Thyroid gland (tissue), 4 donors: ENCODE measurements around the gene LARGE1. TPM values are rescaled to one million over a fixed set of nuclear protein-coding genes. Genes with fewer than 3 reads are reported as not detected.
A peak's percentile ranks its signal among the peaks of the same experiment; 100 is the strongest.

Experiments used
- DNase-seq, 2 donors: peaks; one replicate each; pipeline ENCODE4 v3.0.0-alpha.2; 2019
- H3K27ac ChIP-seq, 3 donors: fragments of 200-600 bp; sonication (generic); 1 replicate in 2 of 3; 2 replicates in 1 of 3; pipeline ENCODE4 v1.5.1; 2016 to 2019; ENCODE audit warnings: mild to moderate bottlenecking in 1 of 3, moderate library complexity in 1 of 3
- H3K27me3 ChIP-seq: fragments of 200-600 bp; sonication (generic); one replicate; pipeline ENCODE4 v1.5.1; 2019
- H3K36me3 ChIP-seq, 2 donors: fragments of 200-600 bp; sonication (generic); one replicate each; pipeline ENCODE4 v1.5.1; 2016 to 2019
- H3K4me1 ChIP-seq, 2 donors: fragments of 200-600 bp; sonication (generic); one replicate each; pipeline ENCODE4 v1.5.1; 2017 to 2019
- H3K4me3 ChIP-seq, 3 donors: fragments of 200-600 bp; sonication (generic); replicated peaks in 1 of 3; 1 replicate in 2 of 3; 2 replicates in 1 of 3; pipeline ENCODE4 v1.5.1; 2016; ENCODE audit warnings: mild to moderate bottlenecking in 1 of 3
- H3K9me3 ChIP-seq: fragments of 200-600 bp; sonication (generic); one replicate; pipeline ENCODE4 v1.5.1; 2017
- POLR2A ChIP-seq, 2 donors: fragments of 450-650 bp; IDR thresholded peaks; one replicate each; pipeline ENCODE4 v1.6.1; 2017; ENCODE audit warnings: antibody characterized with exemption in 2 of 2, mild to moderate bottlenecking in 2 of 2, moderate library complexity in 1 of 2
- WGBS, 2 donors: methylation state at CpG; one replicate each; pipeline ENCODE4 v1.1.5; 2017; 5-methylcytosine and 5-hydroxymethylcytosine counted together
- intact Hi-C: fragments of 100-400 bp; cut with DNase I; formaldehyde crosslinking; loops from one replicate; pipeline ENCODE4 v1.15.1; 2023
- total RNA-seq, 4 donors: library from RNA; depleted of rRNA; stranded (reverse); fragments of >200 nt; gene quantifications; one replicate each; pipeline ENCODE4 v1.2.3, GENCODE V29; 2016
- TF ChIP-seq, protein P1 (sequence below), 6 experiments: fragments of 200-600 bp in 3 of 6; fragments of 450-650 bp in 3 of 6; sonication (generic) in 3 of 6; IDR thresholded peaks; one replicate each; pipeline ENCODE4 v1.5.1; 2016 to 2019; ENCODE audit warnings: antibody characterized with exemption in 6 of 6, mild to moderate bottlenecking in 2 of 6, inconsistent platforms in 1 of 6, moderate library complexity in 1 of 6

The LARGE1 gene
- total RNA-seq, 4 donors from 2014 or later = 13.6 to 16.3 (median 15.1) TPM

DNA sequence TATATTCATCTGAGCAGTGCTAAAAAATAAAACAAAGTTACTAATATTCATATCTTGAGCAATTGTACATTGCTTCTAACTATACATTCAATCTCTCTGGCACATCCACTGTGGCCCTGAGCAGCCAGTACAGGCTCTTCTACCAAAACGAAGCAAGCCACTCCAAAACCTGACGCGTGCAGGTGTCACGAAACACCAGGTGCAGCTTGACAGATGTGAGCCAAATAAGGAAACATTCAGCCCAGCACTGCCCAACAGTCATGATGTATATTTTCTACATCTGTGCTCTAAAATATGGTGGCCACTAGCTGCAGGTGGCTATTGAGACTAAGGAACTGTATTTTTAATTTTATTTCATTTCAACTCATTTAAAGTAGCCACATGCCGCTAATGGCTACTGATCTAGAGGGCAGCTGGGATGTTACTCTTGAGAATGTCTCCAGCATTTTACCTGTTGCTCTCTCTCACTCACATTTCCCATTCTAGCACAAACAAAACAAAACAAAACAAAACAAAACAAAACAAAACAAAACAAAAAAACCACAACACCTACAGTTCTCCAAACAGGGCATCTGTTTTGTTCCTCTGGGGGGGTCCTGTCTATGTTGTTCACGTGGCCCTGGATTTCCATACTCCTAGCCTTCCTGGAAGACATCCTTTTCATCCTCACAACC lies 77.7 kb downstream of the LARGE1 start:
- H3K27ac ChIP-seq = no peak overlapping the region
- H3K9me3 ChIP-seq = no peaks in the 10 kb centered on the region
- intact Hi-C loops = no loop called here
- no peaks in the 10 kb centered on the region for H3K27me3 ChIP-seq
- H3K4me3 ChIP-seq = no peak overlapping the region
- H3K36me3 ChIP-seq = no peaks in the 10 kb centered on the region
- 90% methylated on average over 6 of the region's 6 CpGs for WGBS, 2 donors
- peaks cover 0 to 5% of the 10 kb centered on the region in 2 donors for H3K4me1 ChIP-seq
- TF ChIP-seq POLR2A (IDR thresholded peaks at IDR 0.05) = no peak
- TF ChIP-seq, protein P1, sequence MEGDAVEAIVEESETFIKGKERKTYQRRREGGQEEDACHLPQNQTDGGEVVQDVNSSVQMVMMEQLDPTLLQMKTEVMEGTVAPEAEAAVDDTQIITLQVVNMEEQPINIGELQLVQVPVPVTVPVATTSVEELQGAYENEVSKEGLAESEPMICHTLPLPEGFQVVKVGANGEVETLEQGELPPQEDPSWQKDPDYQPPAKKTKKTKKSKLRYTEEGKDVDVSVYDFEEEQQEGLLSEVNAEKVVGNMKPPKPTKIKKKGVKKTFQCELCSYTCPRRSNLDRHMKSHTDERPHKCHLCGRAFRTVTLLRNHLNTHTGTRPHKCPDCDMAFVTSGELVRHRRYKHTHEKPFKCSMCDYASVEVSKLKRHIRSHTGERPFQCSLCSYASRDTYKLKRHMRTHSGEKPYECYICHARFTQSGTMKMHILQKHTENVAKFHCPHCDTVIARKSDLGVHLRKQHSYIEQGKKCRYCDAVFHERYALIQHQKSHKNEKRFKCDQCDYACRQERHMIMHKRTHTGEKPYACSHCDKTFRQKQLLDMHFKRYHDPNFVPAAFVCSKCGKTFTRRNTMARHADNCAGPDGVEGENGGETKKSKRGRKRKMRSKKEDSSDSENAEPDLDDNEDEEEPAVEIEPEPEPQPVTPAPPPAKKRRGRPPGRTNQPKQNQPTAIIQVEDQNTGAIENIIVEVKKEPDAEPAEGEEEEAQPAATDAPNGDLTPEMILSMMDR (IDR thresholded peaks at IDR 0.05) = no peak
- no peak for DNase-seq

DNA sequence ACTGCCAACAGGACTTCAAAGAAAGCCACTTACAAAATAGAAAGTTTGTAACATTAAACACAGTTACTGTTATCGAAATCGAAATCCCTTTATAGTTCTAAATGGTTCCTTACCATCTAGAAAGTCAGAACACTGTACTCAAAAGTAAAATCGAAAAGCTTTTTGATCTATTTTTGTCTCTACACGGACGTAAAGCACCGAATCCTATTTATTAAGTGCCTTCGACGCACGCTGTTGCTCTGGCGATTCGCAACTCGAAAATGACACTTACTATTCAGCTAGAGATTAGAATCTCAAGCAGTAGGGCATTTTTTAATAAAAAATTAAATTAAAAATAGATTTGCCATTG lies 78.3 kb downstream of the LARGE1 start:
- Histone ChIP-seq H3K27me3 (no peaks in the 10 kb centered on the region), H3K27ac (no peak overlapping the region), H3K4me1 (peaks cover 0 to 5% of the 10 kb centered on the region in 2 donors), H3K9me3 (no peaks in the 10 kb centered on the region), H3K4me3 (no peak overlapping the region), H3K36me3 (no peaks in the 10 kb centered on the region)
- no peak for DNase-seq
- intact Hi-C loops = no loop called here
- 93 to 95% methylated on average over 12 of the region's 12 CpGs for WGBS, 2 donors
- no peak for TF ChIP-seq POLR2A (IDR thresholded peaks at IDR 0.05)
- TF ChIP-seq, protein P1 (IDR thresholded peaks at IDR 0.05) = no peak

DNA sequence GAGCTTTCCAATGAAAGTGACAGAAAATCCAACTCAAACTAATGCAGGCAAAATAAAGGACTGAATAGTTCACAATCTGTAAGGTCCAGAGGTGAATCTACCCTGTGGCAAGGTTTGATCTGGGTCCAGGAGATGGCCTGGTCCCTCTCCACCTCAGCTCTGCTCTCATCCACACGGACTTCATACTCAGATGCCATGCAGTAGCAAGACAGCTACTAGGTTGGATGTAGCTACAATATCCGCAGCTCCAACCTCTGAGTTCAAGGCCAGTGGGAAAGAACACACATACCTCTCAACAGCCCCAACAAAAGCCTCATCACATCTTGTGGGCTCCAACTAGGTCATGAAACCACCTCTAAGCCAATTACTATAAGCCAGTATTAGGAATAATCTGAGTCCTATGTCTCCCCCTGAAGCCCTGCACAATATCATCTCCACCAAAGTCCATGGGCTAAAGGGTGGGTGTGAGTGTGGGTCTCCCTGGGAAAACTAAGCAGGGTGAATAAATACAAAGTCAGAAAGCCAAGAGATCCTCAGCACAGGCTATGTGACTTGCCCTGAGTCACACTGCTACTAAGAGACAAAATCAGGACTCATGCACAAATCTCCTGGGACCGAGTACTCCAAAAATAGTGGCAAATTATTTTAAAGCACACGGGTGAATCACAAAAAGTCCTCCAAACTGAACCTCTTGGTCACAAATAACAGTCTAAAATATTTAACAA lies 78.8 kb downstream of the LARGE1 start:
- TF ChIP-seq POLR2A (IDR thresholded peaks at IDR 0.05) = no peak
- TF ChIP-seq, protein P1 (IDR thresholded peaks at IDR 0.05) = no peak
- intact Hi-C loops = no loop called here

DNA sequence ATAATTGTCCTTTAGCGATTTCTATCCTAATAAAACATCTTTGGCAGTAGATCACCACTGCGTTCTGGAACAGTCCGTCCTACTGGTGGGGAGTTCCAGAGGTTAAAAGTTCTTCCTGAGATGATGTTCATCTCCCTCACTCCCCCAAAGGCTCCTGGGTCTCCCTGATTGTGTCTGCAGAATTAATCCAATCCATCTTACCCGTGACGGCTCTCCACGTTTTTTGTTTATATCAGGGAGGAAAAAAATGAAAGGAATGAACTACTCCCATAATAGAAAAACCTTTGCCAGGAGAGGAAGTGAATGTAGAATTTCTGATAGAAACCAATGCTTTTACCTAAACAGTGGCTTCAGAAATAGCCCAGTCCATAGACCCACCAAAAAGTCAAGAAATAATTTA lies 81.6 kb downstream of the LARGE1 start:
- no peak overlapping the region for H3K27ac ChIP-seq
- H3K27me3 ChIP-seq = no peaks in the 10 kb centered on the region
- WGBS, 2 donors = 71 to 77% methylated on average over 6 of the region's 6 CpGs
- H3K36me3 ChIP-seq = no peaks in the 10 kb centered on the region
- TF ChIP-seq, protein P1 (IDR thresholded peaks at IDR 0.05) = no peak
- no peak for TF ChIP-seq POLR2A (IDR thresholded peaks at IDR 0.05)
- intact Hi-C loops = no loop called here
- H3K4me3 ChIP-seq = no peak overlapping the region
- H3K4me1 ChIP-seq = peaks cover 0 to 5% of the 10 kb centered on the region in 2 donors
- H3K9me3 ChIP-seq = no peaks in the 10 kb centered on the region
- no peak for DNase-seq

More for the DNA sequence above, 78.8 kb downstream of the LARGE1 start:
- no peak overlapping the region for H3K4me3 ChIP-seq
- H3K4me1 ChIP-seq = peaks cover 0 to 5% of the 10 kb centered on the region in 2 donors
- no peaks in the 10 kb centered on the region for H3K27me3 ChIP-seq
- no peaks in the 10 kb centered on the region for H3K9me3 ChIP-seq
- 62 to 73% methylated on average over 4 of the region's 4 CpGs for WGBS, 2 donors
- H3K27ac ChIP-seq = peak overlapping the region in 1 of 3 donors; percentile 18
- no peaks in the 10 kb centered on the region for H3K36me3 ChIP-seq
- no peak for DNase-seq

DNA sequence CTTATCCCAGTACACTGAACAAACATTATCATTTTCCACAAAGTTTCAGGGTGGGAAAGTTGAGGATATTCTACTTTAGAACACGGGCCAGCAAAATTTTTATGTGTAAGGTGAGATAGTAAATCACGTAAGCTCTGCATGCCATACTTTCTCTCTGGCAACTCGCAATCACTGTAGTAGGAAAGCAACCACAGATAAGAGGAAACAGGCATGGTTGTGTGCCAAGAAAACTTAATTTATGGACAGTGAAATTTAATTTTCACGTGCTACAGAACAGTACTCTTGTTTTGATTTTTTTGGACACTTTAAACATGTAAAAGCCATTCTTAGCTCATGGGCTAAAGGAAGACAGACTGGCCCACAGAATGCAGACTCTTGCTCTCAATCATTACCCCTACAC lies 82.5 kb downstream of the LARGE1 start:
- Histone ChIP-seq H3K4me1 (peaks cover 0 to 5% of the 10 kb centered on the region in 2 donors), H3K27ac (no peak overlapping the region), H3K36me3 (no peaks in the 10 kb centered on the region), H3K9me3 (no peaks in the 10 kb centered on the region), H3K27me3 (no peaks in the 10 kb centered on the region), H3K4me3 (no peak overlapping the region)
- intact Hi-C loops = no loop called here
- WGBS, 2 donors = 73 to 77% methylated on average over 4 of the region's 4 CpGs
- no peak for DNase-seq
- no peak for TF ChIP-seq POLR2A (IDR thresholded peaks at IDR 0.05)
- TF ChIP-seq, protein P1 (IDR thresholded peaks at IDR 0.05) = no peak
